ENCODE measurements around the gene PARK7.
A peak's percentile ranks its signal among the peaks of the same experiment; 100 is the strongest.
"Not testable (repeated sequence)": the region's sequence is repeated elsewhere in the genome, so short reads cannot be mapped to it uniquely, and the experiment has no call there.

Gene PARK7

DNA sequence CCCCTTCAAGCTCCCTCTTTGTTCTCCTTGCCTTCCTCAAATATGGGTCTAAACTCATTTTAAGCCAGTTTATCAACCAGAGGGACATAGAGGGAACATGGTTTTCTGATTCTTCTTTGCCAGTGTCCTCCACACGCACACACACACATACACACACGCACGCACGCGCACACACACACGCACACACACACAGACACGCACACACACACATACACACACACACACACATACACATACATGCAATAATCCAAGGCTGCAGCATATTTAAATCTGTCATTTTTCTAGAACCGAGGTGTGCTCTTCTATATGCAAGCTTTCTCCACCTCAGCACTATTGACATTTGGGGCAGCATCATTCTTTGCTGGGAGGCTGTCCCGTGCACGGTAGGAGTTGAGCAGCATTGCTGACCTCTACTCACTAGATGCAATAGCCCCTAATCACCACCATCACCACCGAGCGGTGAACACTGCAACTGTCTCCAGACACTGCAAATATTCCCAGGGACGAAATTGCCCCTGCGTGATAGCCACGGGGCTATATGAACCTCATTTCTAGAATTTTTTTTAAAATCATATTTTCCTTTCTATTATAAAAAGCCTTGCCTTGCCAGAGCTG is 28.9 kb upstream of the PARK7 start:
- ATAC-seq, result no peak
- Mint-ChIP-seq H3K27ac (no peak overlapping the region), H3K36me3 (peaks cover 100% of the 10 kb centered on the region), H3K4me3 (peak overlapping the region; percentile 93), H3K9me3 (no peaks in the 10 kb centered on the region), H3K4me1 (peaks cover 82% of the 10 kb centered on the region)
- no peak for DNase-seq (ENCODE audit: low spot score in 2 of 2)

DNA sequence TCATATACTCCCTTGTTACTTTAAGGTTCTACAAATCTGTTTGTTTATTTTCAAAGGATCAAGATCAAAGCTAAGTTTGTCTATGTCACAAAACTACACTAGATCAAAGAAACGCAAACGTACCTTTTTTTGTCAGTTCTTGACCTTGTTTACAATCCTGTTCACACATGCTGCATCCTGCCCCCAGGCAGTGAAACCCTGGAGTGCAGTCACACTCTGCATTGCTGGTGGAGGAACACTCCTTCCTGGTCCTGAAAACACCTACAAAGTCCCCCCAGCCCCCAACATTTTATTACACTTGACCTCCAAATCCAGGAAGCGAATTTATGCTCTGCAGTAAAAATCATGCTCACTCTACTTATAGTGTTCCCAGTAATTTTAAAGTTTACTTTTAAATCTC is 23.4 kb upstream of the PARK7 start:
- peaks cover 84% of the 10 kb centered on the region for H3K4me1 Mint-ChIP-seq
- peak overlapping the region; percentile 96 for H3K27ac Mint-ChIP-seq
- DNase-seq (ENCODE audit: low spot score in 2 of 2), result no peak
- no peak for ATAC-seq
- H3K9me3 Mint-ChIP-seq, result no peaks in the 10 kb centered on the region
- H3K36me3 Mint-ChIP-seq, result peaks cover 84% of the 10 kb centered on the region
- peak overlapping the region; percentile 93 for H3K4me3 Mint-ChIP-seq

DNA sequence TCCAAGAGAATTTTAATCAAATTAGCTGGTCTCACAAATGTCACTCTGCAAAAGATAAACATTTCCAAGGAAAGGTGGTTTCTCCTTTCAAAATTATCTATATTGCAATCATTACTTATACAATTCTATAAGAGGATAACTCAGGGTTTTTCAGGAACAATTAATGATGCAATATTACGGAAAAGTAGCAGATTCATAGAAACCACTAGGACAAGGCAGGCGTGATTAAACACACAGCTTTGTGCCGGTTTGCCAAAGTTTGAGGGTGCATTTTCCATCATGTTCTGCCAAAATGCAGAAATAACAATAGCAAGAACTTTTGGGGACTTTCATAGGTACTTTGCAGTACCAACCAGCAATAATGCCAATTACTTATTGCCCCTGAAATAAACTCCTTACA is 21.5 kb upstream of the PARK7 start:
- H3K27ac Mint-ChIP-seq, result peak overlapping the region; percentile 96
- H3K36me3 Mint-ChIP-seq, result peaks cover 64% of the 10 kb centered on the region
- no peak for ATAC-seq
- H3K9me3 Mint-ChIP-seq, result no peaks in the 10 kb centered on the region
- H3K4me3 Mint-ChIP-seq, result peak overlapping the region; percentile 93
- no peak for DNase-seq (ENCODE audit: low spot score in 2 of 2)
- H3K4me1 Mint-ChIP-seq, result peaks cover 77% of the 10 kb centered on the region

DNA sequence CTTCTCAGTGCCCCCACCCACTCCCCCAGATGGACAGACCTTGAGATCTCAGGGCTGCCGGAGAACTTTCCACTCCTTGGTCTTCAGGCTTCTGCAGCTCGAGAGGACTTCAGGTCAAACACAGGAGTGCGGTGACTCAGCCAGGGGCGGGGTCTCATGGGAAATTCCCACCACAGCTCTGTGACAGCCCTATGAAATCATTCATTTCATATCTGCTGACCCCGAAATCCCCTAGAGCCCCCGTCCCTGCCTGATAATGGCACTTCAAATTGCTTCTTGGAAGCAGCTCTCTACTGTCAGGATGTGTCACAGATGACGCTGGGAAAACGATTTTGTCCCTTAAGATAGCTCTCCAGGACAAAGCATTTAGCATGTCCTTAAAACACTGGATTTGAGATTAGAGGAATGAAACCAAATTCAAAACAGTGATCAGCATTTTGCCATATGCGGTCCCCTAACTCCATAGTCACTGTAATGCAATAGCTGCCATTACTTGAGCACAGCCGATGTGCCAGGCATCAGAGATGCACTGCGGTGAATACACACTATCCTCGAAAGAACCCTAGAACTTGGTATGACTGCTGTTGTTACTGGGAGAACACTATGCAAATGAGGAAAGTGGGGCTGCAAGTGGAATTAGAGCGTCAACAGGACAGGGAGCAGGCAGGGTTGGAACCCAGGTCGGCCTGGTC is 20.6 kb upstream of the PARK7 start, which contains the start of gene TNFRSF9:
Gene TNFRSF9 (minus strand): TSS at position 95 of the 692 bp plus-strand sequence. CDS start 845 bp downstream, outside the sequence.
- H3K9me3 Mint-ChIP-seq, result no peaks in the 10 kb centered on the region

DNA sequence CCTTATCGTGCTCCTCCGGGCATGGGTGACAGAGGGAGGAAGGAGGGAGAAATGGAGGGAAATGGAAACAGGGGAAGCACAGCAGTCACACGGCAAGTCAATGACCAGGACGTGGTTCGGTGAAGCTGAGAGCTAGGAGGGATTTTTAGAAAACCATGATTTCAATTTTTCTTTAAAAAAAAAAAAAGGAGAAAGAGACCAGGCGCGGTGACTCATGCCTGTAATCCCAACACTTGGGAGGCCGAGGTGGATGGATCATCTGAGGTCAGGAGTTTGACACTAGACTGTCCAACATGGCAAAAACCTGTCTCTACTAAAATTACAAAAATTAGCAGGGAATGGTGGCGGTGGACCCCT is 20.1 kb upstream of the PARK7 start:
- no peak for DNase-seq (ENCODE audit: low spot score in 2 of 2)
- peak overlapping the region; percentile 93 for H3K4me3 Mint-ChIP-seq
- ATAC-seq, result no peak
- H3K9me3 Mint-ChIP-seq, result no peaks in the 10 kb centered on the region
- peaks cover 69% of the 10 kb centered on the region for H3K4me1 Mint-ChIP-seq
- peaks cover 50% of the 10 kb centered on the region for H3K36me3 Mint-ChIP-seq
- peak overlapping the region; percentile 96 for H3K27ac Mint-ChIP-seq

More for the DNA sequence above, 20.6 kb upstream of the PARK7 start, which contains the start of gene TNFRSF9:
- ATAC-seq (peak; percentile 92), DNase-seq (ENCODE audit: low spot score in 2 of 2) (peak; percentile 64 to 91)
- H3K27ac Mint-ChIP-seq, result peak within 1 kb of the TSS; percentile 96
- peak within 1 kb of the TSS; percentile 93 for H3K4me3 Mint-ChIP-seq
- H3K36me3 Mint-ChIP-seq, result peaks cover 56% of the 10 kb centered on the region
- peaks cover 73% of the 10 kb centered on the region for H3K4me1 Mint-ChIP-seq

DNA sequence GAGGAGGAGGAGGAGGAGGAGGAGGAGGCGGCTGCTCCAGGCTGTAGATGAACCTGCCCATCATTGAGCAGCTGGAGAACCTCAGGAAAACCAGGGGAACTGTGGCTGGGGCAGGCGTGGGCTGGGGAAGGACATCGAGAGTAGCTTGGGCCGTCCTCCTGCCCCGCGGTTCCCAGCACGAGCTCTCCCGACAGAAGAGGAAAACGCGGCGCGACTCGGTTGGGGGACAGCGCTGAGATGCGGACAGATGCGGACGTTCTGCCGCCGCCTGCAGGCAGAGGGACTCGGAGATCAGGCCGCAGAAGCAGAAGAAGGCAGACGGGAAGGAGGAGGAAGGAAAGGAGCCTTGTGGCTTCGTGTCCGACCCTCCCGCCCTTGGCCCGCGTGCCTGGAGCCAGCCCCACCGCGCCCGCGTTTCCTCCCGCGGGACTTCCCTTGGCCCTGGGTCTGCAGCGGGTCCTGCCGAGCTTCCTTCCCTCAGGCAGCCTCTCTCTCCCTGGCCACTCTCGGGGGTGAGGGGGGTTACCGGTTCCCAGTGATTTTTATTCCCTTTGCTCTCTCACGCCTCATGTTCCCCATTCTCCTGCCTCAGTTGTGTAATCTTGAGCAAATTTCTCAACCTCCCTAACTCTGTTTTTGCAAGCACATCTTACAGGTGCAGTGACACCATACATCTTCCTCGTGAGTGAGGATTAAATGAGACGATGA is 19.1 kb upstream of the PARK7 start:
- H3K9me3 Mint-ChIP-seq, result no peaks in the 10 kb centered on the region
- H3K27ac Mint-ChIP-seq, result peak overlapping the region; percentile 96
- peaks cover 41% of the 10 kb centered on the region for H3K36me3 Mint-ChIP-seq
- DNase-seq (ENCODE audit: low spot score in 2 of 2) (peak; percentile 36 to 72), ATAC-seq (peak; percentile 40)
- H3K4me1 Mint-ChIP-seq, result peaks cover 59% of the 10 kb centered on the region
- peak overlapping the region; percentile 93 for H3K4me3 Mint-ChIP-seq

DNA sequence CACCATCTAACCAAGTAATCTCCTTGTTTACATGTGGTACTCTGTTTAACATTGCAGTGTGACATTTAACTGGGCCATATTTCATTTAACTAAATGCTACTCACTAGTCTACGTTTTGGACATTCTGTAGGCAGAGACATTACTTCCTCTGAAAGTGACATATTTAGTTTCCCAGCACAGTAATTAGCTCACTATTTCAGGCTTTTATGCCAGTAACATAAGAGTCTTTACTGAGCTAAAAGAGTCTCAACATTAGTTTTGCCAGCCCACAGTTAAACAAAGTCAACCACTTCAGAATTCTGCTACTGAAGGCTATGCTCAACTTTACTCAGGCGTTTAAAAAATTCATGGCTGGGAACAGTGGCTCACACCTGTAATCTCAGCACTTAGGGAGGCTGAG is 18.3 kb upstream of the PARK7 start:
- Mint-ChIP-seq H3K9me3 (no peaks in the 10 kb centered on the region), H3K27ac (peak overlapping the region; percentile 96), H3K4me1 (peaks cover 58% of the 10 kb centered on the region), H3K36me3 (peaks cover 32% of the 10 kb centered on the region), H3K4me3 (peak overlapping the region; percentile 93)
- ATAC-seq (no peak), DNase-seq (ENCODE audit: low spot score in 2 of 2) (no peak)

DNA sequence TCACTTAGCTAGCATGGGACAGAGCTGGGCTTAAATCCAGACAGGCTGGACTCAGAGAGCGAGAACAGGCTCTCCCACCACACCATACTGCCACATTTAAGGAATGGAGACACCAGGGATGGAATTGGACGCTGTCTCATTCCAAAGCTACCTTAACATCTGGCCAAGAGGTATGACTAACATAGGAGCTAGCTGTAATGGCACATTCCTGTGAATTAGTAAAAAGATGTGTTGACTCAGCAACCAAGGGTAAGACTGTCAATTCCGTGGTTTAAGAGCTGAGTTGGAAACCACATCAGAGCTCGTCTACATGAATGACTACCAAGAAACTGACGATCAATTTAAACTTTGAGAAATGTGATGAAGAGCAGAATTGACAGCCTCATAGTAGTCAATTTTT is 12.6 kb upstream of the PARK7 start:
- peaks cover 50% of the 10 kb centered on the region for H3K4me1 Mint-ChIP-seq
- H3K9me3 Mint-ChIP-seq, result no peaks in the 10 kb centered on the region
- H3K36me3 Mint-ChIP-seq, result peaks cover 12% of the 10 kb centered on the region
- ATAC-seq, result peak; percentile 95
- peak overlapping the region; percentile 49 for H3K4me3 Mint-ChIP-seq
- peak overlapping the region; percentile 79 for H3K27ac Mint-ChIP-seq
- peak; percentile 28 to 72 for DNase-seq (ENCODE audit: low spot score in 2 of 2)

DNA sequence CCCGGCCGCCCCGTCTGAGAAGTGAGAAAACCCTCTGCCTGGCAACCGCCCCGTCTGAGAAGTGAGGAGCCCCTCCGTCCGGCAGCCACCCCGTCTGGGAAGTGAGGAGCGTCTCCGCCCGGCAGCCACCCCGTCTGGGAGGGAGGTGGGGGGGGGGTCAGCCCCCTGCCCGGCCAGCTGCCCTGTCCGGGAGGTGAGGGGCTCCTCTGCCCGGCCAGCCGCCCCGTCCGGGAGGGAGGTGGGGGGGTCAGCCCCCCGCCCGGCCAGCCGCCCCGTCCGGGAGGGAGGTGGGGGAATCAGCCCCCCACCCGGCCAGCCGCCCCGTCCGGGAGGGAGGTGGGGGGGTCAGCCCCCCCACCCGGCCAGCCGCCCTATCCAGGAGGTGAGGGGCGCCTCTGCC is 8.7 kb upstream of the PARK7 start:
- Mint-ChIP-seq H3K4me1 (peaks cover 67% of the 10 kb centered on the region), H3K36me3 (peaks cover 21% of the 10 kb centered on the region)
- ATAC-seq; DNase-seq (ENCODE audit: low spot score in 2 of 2); H3K4me3 Mint-ChIP-seq; H3K27ac Mint-ChIP-seq; H3K9me3 Mint-ChIP-seq: not testable (repeated sequence)

DNA sequence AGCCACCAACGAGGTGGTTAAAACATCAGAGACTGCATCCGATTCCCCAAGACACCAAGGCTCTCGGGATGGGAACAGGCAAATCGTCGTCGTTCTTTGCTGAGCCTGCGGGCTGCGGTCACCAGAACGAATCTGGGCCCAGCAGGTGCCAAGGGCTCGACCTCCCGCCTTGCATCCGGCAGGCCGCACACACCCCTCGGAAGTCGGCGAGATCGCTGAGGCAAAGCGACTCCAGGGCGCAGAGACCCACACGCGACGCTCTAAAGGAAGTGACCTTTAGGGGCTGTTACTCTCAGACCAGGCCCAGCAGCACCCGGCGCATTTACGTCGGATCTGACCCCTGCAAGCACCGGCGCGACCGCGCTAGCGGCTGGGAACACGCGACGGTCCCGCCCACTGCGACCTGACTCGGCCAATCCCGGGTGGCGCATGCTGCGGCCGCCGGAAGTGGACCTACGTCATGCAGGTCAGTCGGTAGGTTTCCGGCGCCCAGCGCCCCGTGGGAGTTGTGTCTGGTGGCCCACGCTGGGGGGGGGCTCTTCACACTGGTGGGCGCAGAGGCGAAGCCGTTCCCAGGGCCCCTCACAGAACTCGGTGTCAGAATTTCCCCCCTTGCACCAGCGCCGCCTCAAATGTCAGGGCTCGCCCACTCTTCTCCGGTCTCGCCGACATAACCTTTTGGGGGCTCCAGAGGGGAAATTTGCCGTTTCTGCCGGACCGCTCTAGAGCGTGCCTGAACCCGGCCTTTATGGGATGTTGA is 7.5 kb upstream of the PARK7 start:
- DNase-seq (ENCODE audit: low spot score in 2 of 2), result peak; percentile 86 to 96
- peak overlapping the region; percentile 97 for H3K27ac Mint-ChIP-seq
- peaks cover 61% of the 10 kb centered on the region for H3K4me1 Mint-ChIP-seq
- H3K36me3 Mint-ChIP-seq, result peaks cover 18% of the 10 kb centered on the region
- peak; percentile 89 for ATAC-seq
- H3K9me3 Mint-ChIP-seq, result no peaks in the 10 kb centered on the region
- H3K4me3 Mint-ChIP-seq, result peak overlapping the region; percentile 86

DNA sequence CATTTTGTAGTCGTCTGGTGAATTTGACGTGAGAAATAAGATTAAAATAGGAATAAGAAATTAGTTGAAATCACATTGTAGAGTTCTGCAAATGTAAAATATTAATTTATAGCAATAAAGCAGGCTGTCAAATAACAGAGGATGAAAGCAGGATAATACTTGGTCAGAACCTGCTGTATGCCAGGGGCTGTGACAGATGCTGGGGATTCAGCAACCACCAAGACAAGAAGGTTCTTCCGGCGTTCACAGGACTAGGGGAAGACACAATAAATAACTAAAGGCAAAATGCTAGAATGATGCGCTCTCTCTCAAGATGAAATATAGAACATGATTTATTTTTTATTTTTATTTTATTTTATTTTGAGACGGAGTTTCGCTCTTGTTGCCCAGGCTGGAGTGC is 6.8 kb upstream of the PARK7 start:
- peak overlapping the region; percentile 97 for H3K27ac Mint-ChIP-seq
- peak overlapping the region; percentile 86 for H3K4me3 Mint-ChIP-seq
- peaks cover 15% of the 10 kb centered on the region for H3K36me3 Mint-ChIP-seq
- ATAC-seq, result no peak
- H3K4me1 Mint-ChIP-seq, result peaks cover 66% of the 10 kb centered on the region
- no peak for DNase-seq (ENCODE audit: low spot score in 2 of 2)
- H3K9me3 Mint-ChIP-seq, result no peaks in the 10 kb centered on the region

DNA sequence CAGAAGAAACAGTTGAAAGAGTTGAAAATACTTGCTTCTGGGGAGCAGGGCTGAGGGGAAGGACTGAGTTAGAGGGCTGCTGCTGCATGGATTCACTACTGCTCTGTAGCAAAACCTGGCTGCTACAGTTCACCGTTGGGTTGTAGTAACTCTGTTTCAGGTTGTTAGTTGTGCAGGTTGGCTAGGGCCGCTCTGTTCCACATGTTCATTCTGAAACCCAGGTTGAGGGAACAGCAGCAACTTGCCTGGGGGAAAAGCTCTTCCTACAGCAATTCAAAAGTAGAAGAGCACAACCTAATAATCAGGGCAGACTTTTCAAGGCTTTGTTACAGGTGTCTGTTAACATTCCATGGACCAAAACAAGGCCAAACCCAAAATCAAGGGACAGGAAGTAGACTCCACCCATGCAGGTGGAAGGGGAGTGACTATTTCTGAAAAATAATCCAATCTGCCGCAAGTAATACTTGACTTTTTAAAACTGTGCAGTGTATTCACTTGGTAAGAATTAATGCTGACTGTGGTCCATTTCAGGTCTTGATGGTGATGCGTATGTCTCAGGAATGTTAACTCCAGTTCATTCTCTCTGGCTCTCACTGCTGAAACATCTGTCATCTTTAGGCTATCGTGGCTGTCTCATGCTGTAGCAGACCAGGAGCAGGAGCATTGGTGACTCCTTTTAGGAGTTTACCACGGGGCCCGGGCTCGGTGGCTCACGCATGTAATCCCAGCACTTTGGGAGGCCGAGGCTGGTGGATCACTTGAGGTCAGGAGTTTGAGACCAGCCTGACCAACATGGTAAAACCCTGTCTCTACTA is 5.1 kb upstream of the PARK7 start:
- DNase-seq (ENCODE audit: low spot score in 2 of 2) (no peak), ATAC-seq (no peak)
- peaks cover 55% of the 10 kb centered on the region for H3K4me1 Mint-ChIP-seq
- H3K27ac Mint-ChIP-seq, result peak overlapping the region; percentile 97
- H3K9me3 Mint-ChIP-seq, result no peaks in the 10 kb centered on the region
- H3K36me3 Mint-ChIP-seq, result peaks cover 22% of the 10 kb centered on the region
- H3K4me3 Mint-ChIP-seq, result peak overlapping the region; percentile 86

DNA sequence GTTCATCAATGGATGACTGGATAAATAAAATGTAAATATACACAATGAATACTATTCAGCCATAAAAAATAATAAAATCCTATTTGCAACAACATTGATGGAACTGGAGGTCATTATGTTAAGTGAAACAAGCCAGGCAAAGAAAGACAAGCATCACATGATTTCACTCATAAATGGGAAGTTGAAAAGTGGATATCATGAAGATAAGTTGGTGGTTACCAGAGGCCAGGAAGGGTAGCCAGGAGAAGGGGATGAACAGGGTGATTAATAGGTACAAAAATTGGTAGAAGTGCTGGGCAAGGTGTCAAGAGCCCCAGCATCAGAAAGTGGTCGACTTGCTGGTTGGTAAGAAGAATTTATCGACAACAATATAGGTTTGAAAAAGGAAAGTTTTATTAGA is 1.3 kb upstream of the PARK7 start:
- peaks cover 53% of the 10 kb centered on the region for H3K4me1 Mint-ChIP-seq

DNA sequence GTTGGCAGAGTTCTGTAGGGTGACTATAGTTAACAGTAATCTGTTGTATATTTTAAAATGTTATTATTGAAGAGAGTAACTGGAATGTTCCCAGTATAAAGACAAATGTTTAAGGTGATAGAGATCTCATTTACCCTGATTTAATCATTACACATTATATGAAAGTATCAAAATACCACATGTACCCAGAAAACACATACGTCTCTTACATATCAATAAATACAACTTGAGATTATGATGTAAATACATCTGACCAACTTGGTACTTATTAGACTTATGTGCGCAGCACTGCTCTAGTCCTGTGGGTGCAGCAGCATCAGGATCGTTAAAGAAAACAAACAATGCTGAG is 670 bp upstream of the PARK7 start:
- Mint-ChIP-seq H3K27ac (peak overlapping the region; percentile 96), H3K36me3 (peaks cover 51% of the 10 kb centered on the region), H3K9me3 (no peaks in the 10 kb centered on the region), H3K4me1 (peaks cover 52% of the 10 kb centered on the region), H3K4me3 (peak overlapping the region; percentile 98)
- no peak for ATAC-seq
- no peak for DNase-seq (ENCODE audit: low spot score in 2 of 2)

More for the DNA sequence above, 1.3 kb upstream of the PARK7 start:
- Mint-ChIP-seq H3K27ac (peak overlapping the region; percentile 96), H3K9me3 (no peaks in the 10 kb centered on the region), H3K36me3 (peaks cover 44% of the 10 kb centered on the region), H3K4me3 (peak overlapping the region; percentile 98)
- ATAC-seq, result no peak
- no peak for DNase-seq (ENCODE audit: low spot score in 2 of 2)

Data from stimulated activated effector memory CD8-positive, alpha-beta T cell treated with anti-CD3 and anti-CD28 coated beads, Interleukin-12 subunit alpha, Interleukin-12 subunit beta, amount 100 ng/mL, for 72 hours (primary cell).